ENCODE results near the gene RPP14.
"Not testable (repeated sequence)": the region's sequence is repeated elsewhere in the genome, so short reads cannot be mapped to it uniquely, and the experiment has no call there.

RPP14 gene

GRCh38 chr3:58329922-58330413, 23.9 kb downstream of the RPP14 start:
- Histone ChIP-seq H3K27ac (no peak overlapping the region), H3K4me1 (peaks cover 40% of the 10 kb centered on the region)
- no peak for TF ChIP-seq Cebpa-rat (IDR thresholded peaks at IDR 0.05)

DNA sequence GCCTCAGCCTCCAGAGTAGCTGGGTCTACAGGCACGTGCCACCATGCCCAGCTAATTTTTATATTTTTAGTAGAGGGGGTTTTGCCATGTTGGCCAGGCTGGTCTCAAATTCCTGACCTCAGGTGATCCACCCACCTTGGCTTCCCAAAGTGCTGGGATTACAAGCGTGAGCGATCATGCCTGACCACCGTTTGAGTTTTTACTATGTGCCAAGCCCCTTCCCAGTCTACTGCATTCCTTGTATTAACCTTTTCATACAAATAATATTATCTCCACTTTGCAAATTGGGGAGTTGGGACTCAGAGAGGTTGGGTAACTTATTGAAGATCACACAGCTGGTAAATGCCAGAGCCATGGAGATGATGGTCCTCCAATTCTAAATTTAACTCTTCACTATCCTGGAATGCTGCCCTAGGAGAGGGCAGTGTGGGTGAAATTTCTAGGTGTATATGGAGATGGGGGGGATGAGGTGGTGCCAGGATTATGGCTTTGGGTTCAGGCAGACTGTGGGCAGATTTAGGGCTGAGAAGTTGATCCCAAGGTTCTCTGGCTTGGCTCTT, 25.6 kb downstream of the RPP14 start:
- Histone ChIP-seq H3K27me3 (no peaks in the 10 kb centered on the region), H3K4me2 (peak overlapping the region; percentile 87), H4K20me1 (no peaks in the 10 kb centered on the region), H3K9ac (peak overlapping the region; percentile 92; the same call in 1 of the 2 replicates), H3K4me3 (peak overlapping the region; percentile 98), H3K27ac (peak overlapping the region; percentile 93; the same call in 1 of the 2 replicates), H3K36me3 (peaks cover 7% of the 10 kb centered on the region; the same call in 1 of the 2 replicates), H3K9me3 (no peaks in the 10 kb centered on the region), H3K4me1 (peaks cover 44% of the 10 kb centered on the region)
- no peak for TF ChIP-seq Cebpa-rat (IDR thresholded peaks at IDR 0.05)

More at GRCh38 chr3:58329922-58330413, 23.9 kb downstream of the RPP14 start:
- Histone ChIP-seq H3K9ac (no peak overlapping the region), H3K9me3 (no peaks in the 10 kb centered on the region), H3K27me3 (no peaks in the 10 kb centered on the region), H4K20me1 (no peaks in the 10 kb centered on the region), H3K4me3 (no peak overlapping the region), H3K36me3 (no peaks in the 10 kb centered on the region), H3K4me2 (no peak overlapping the region)

DNA sequence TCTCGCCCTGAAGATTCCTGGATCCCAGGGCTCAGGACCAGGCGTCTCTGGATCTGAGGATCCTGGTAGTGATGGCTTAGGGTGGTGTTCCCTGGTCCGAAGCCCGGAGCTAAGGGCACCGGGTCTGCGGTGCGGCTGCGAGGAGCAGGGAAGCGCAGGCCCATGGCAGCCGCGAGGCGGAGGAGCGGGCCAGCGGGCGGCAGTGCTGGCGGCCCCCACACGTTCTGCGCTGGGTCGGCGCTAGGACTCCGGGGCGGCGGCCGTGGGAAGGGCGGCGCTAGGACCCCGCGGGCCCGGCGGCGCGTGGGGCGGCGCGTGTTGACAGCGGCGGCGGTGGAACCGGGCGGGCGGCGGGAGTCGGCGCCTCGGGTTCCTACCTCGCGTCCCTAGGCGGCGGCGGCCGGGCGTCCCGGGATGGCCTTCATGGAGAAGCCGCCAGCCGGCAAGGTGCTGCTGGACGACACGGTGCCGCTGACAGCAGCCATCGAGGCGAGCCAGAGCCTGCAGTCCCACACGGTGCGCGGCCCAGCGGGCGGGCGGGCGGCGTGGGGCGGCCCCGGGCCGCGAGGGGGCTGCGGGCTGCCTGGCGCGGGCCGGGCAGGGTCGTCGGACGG, 26.6 kb downstream of the RPP14 start, which contains the start of gene PXK:
Gene PXK, plus strand, starts transcription at position 318 of the 614 bp plus-strand sequence. Its CDS starts 97 bp downstream, at position 415.
- Histone ChIP-seq H4K20me1 (no peaks in the 10 kb centered on the region), H3K9ac (peak within 1 kb of the TSS; percentile 92), H3K27me3 (no peaks in the 10 kb centered on the region), H3K4me3 (peak within 1 kb of the TSS; percentile 98), H3K27ac (peak within 1 kb of the TSS; percentile 93), H3K9me3 (no peaks in the 10 kb centered on the region), H3K4me2 (peak within 1 kb of the TSS; percentile 87), H3K36me3 (peaks cover 17% of the 10 kb centered on the region), H3K4me1 (peaks cover 49% of the 10 kb centered on the region)
- TF ChIP-seq Cebpa-rat (IDR thresholded peaks at IDR 0.05): no peak

GRCh38 chr3:58333206-58334012, 27.4 kb downstream of the RPP14 start:
- no peak for TF ChIP-seq Cebpa-rat (IDR thresholded peaks at IDR 0.05)
- Histone ChIP-seq H3K4me1 (peaks cover 53% of the 10 kb centered on the region), H3K4me2 (peak overlapping the region; percentile 87), H3K27me3 (no peaks in the 10 kb centered on the region), H3K4me3 (peak overlapping the region; percentile 98), H3K27ac (peak overlapping the region; percentile 93), H3K9me3 (no peaks in the 10 kb centered on the region), H3K36me3 (peaks cover 24% of the 10 kb centered on the region), H4K20me1 (no peaks in the 10 kb centered on the region), H3K9ac (peak overlapping the region; percentile 92)

- H4K20me1 ChIP-seq: no peaks in the 10 kb centered on the region
- no peaks in the 10 kb centered on the region for H3K27me3 ChIP-seq
- H3K4me3 ChIP-seq: peak overlapping the region; percentile 98
- H3K27ac ChIP-seq: peak overlapping the region; percentile 93
- peaks cover 30% of the 10 kb centered on the region for H3K36me3 ChIP-seq
- no peak for TF ChIP-seq Cebpa-rat (IDR thresholded peaks at IDR 0.05)
- H3K4me1 ChIP-seq: peaks cover 58% of the 10 kb centered on the region
- peak overlapping the region; percentile 92 for H3K9ac ChIP-seq
- peak overlapping the region; percentile 87 for H3K4me2 ChIP-seq
- no peaks in the 10 kb centered on the region for H3K9me3 ChIP-seq
Measured at GRCh38 chr3:58334013-58334321, 27.9 kb downstream of the RPP14 start.

DNA sequence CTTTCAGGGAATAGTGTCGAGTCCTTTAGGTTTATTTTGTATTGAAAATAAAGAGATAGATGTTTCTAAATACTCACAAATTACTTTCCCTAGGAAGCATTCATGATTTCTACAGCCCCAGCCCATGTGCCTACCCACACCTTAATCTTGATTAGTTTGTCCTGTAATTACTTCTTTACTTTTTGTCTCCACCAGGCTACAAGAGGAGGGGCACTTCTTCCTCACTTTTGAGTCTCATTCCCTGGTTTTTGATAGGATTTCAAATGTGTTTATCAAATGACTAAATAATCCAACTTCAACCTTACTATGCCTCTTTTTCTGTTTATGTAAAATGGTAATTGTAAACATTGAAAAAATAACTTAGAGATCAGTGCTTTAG, 28.4 kb downstream of the RPP14 start:
- Histone ChIP-seq H3K9me3 (no peaks in the 10 kb centered on the region), H3K27ac (peak overlapping the region; percentile 93), H3K9ac (peak overlapping the region; percentile 92), H3K4me1 (peaks cover 63% of the 10 kb centered on the region), H3K4me2 (peak overlapping the region; percentile 87), H3K27me3 (no peaks in the 10 kb centered on the region), H3K36me3 (peaks cover 35% of the 10 kb centered on the region), H3K4me3 (peak overlapping the region; percentile 98), H4K20me1 (no peaks in the 10 kb centered on the region)
- TF ChIP-seq Cebpa-rat (IDR thresholded peaks at IDR 0.05): no peak

DNA sequence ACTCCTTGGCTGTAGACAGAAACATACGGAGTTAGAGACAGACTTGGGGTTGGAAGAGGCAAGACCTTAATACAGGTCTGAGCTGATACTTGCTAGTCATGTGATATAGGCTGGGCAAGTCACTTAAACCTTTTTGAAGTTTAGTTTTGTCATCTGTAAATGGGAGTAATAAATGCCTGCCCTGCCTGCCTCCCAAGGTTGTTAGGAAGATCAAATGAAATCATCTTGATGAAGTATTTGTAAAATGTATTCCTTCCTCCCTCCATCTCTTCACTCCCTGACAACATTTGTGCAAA, 29.6 kb downstream of the RPP14 start:
- peak overlapping the region; percentile 93 for H3K27ac ChIP-seq
- H3K4me1 ChIP-seq: peaks cover 66% of the 10 kb centered on the region
- H3K9ac ChIP-seq: peak overlapping the region; percentile 92

GRCh38 chr3:58336135-58336882, 30.3 kb downstream of the RPP14 start:
- H3K4me1 ChIP-seq: peaks cover 66% of the 10 kb centered on the region
- no peaks in the 10 kb centered on the region for H4K20me1 ChIP-seq
- H3K27ac ChIP-seq: peak overlapping the region; percentile 93; the same call in 1 of the 2 replicates
- no peaks in the 10 kb centered on the region for H3K9me3 ChIP-seq
- no peaks in the 10 kb centered on the region for H3K27me3 ChIP-seq
- H3K36me3 ChIP-seq: peaks cover 53% of the 10 kb centered on the region
- no peak for TF ChIP-seq Cebpa-rat (IDR thresholded peaks at IDR 0.05)
- peak overlapping the region; percentile 87 for H3K4me2 ChIP-seq
- peak overlapping the region; percentile 23; the same call in 1 of the 2 replicates for H3K9ac ChIP-seq
- H3K4me3 ChIP-seq: no peak overlapping the region

More for the DNA sequence above, 29.6 kb downstream of the RPP14 start:
- peaks cover 46% of the 10 kb centered on the region for H3K36me3 ChIP-seq
- H4K20me1 ChIP-seq: no peaks in the 10 kb centered on the region
- H3K4me2 ChIP-seq: peak overlapping the region; percentile 87
- TF ChIP-seq Cebpa-rat (IDR thresholded peaks at IDR 0.05): no peak
- H3K9me3 ChIP-seq: no peaks in the 10 kb centered on the region
- peak overlapping the region; percentile 98 for H3K4me3 ChIP-seq
- H3K27me3 ChIP-seq: no peaks in the 10 kb centered on the region

GRCh38 chr3:58337190-58337589, 31.1 kb downstream of the RPP14 start:
- Histone ChIP-seq H3K4me2 (peak overlapping the region; percentile 87; the same call in 1 of the 2 replicates), H3K27ac (peak overlapping the region; percentile 19; the same call in 1 of the 2 replicates), H3K9ac (no peak overlapping the region), H3K36me3 (peaks cover 62% of the 10 kb centered on the region), H3K4me1 (peaks cover 66% of the 10 kb centered on the region), H3K9me3 (no peaks in the 10 kb centered on the region), H3K4me3 (no peak overlapping the region), H3K27me3 (no peaks in the 10 kb centered on the region), H4K20me1 (no peaks in the 10 kb centered on the region)
- TF ChIP-seq Cebpa-rat (IDR thresholded peaks at IDR 0.05): no peak

DNA sequence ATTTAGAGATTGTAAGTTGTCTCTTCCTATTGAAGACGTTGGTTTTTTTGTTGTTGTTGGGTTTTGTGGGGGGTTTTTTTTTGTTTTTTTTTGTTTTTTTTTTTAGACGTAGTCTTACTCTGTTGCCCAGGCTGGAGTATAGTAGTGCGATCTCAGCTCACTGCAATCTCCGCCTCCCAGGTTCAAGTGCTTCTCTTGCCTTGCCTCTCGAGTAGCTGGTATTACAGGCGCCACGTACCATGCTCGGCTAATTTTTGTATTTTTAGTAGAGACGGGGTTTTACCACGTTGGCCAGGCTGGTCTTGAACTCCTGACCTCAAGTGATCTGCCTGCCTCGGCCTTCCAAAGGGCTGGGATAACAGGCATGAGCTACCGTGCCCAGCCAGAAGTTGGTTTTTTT, 33.1 kb downstream of the RPP14 start:
- H3K9ac ChIP-seq, H4K20me1 ChIP-seq, H3K27ac ChIP-seq, H3K4me3 ChIP-seq, H3K27me3 ChIP-seq: not testable (repeated sequence)
- H3K9me3 ChIP-seq: peaks cover 14% of the 10 kb centered on the region
- peaks cover 82% of the 10 kb centered on the region for H3K36me3 ChIP-seq
- peak overlapping the region; percentile 0; the same call in 1 of the 2 replicates for H3K4me2 ChIP-seq
- peaks cover 82% of the 10 kb centered on the region for H3K4me1 ChIP-seq

Data from BLaER1 (cell line).